ENCODE results near the gene RBM19. TPM values are rescaled to one million over a fixed set of nuclear protein-coding genes. Genes with fewer than 3 reads are reported as not detected.
A peak's percentile ranks its signal among the peaks of the same experiment; 100 is the strongest.

RBM19 gene
- total RNA-seq, 1 donor from 2014 or later = 36.4 TPM

DNA sequence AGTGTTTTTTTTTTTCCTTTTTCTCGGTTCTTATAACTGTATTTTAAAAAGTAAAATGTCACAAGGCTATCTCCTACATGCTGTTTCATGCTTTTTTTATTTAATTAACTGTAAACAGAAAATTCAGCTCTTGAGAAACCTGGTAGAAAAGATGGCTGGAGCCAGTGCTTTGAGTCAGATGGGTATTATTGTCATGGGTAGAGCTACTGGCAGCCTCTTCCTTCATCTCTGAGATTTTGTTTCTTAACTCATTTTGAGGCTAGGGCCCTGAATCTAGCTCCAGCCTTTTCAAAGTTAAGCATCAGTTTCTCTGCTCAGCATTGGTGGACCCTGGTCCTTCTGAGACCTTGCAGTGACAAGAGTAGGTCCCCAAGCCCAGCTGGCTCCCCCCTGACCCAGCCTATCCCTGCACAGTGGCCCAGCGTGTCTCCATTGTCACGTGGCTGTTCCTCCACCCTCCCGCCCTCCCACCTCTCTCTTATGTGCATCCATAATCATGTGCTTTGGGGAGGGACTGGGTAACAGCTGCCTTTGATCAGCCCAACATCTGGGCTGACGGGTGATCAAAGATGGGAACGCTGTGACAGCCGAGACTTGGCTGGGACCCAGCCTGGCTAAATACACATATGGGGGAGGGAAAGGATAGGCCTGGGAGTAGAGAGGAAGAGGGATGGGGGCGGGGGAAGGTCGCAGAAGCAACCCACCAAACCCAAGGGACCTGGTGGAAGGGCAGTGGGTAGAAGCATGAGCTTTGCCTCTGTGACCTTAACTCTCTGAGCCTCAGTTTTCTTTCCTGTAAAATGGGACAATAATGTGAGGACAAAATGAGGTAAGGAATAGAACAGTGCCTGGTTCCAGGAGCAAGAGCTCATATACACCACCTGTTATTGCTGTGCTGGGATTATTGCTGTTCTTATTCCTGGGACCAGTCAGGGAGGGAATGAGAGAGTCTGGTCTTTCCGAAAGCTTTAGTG, 24.4 kb upstream of the RBM19 start:
- H3K36me3 ChIP-seq = no peaks in the 10 kb centered on the region
- ATAC-seq (peak; percentile 19), DNase-seq (no peak)
- no peak overlapping the region for H3K27ac ChIP-seq
- TF ChIP-seq, protein P1, sequence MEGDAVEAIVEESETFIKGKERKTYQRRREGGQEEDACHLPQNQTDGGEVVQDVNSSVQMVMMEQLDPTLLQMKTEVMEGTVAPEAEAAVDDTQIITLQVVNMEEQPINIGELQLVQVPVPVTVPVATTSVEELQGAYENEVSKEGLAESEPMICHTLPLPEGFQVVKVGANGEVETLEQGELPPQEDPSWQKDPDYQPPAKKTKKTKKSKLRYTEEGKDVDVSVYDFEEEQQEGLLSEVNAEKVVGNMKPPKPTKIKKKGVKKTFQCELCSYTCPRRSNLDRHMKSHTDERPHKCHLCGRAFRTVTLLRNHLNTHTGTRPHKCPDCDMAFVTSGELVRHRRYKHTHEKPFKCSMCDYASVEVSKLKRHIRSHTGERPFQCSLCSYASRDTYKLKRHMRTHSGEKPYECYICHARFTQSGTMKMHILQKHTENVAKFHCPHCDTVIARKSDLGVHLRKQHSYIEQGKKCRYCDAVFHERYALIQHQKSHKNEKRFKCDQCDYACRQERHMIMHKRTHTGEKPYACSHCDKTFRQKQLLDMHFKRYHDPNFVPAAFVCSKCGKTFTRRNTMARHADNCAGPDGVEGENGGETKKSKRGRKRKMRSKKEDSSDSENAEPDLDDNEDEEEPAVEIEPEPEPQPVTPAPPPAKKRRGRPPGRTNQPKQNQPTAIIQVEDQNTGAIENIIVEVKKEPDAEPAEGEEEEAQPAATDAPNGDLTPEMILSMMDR (IDR thresholded peaks at IDR 0.05) = no peak
- no peak overlapping the region for H3K4me3 ChIP-seq
- intact Hi-C loops (cut with DNase I) = no loop called here
- H3K4me1 ChIP-seq = no peaks in the 10 kb centered on the region
- peaks cover 6% of the 10 kb centered on the region for H3K27me3 ChIP-seq
- no peaks in the 10 kb centered on the region for H3K9me3 ChIP-seq

DNA sequence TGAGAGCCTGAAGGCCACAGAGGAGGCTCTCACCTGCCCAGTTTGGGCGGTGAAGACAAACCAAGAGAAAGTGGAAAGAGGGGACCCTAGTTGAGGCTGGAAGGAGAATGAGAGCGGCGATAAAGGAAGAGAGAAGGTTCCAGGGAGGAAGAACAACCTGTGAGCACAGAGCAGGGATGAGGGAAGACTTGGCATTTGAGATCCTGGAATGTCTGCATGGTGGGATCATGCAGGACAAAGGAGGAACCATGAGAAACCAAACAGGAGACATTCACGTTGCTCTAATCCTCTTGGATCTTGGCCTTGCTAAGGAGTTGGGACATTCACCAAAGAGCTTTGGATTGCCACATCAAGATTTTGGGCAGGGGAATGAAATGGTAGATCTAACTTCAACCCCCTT, 22.9 kb upstream of the RBM19 start:
- no peak for ATAC-seq
- Histone ChIP-seq H3K27ac (no peak overlapping the region), H3K4me3 (no peak overlapping the region), H3K9me3 (no peaks in the 10 kb centered on the region), H3K4me1 (no peaks in the 10 kb centered on the region), H3K27me3 (peaks cover 6% of the 10 kb centered on the region), H3K36me3 (no peaks in the 10 kb centered on the region)
- TF ChIP-seq, protein P1 (IDR thresholded peaks at IDR 0.05) = no peak
- DNase-seq = no peak
- intact Hi-C loops (cut with DNase I) = no loop called here

DNA sequence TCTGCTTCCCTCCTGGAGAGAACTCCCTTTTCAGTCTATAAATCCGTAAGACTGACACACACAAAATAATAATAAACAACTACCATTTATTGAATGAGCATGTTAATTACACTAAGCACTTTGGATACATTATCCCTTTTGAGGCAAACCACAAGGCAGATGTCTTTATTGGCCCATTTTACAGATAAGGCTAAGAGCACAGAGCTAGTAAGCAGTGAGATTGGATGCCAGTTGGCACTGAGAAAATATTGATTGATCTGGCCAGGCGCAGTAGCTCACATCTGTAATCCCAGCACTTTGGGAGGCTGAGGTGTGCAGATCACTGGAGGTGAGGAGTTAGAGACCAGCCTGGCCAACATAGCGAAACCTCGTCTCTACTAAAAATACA, 21.9 kb upstream of the RBM19 start:
- DNase-seq (no peak), ATAC-seq (no peak)
- no peaks in the 10 kb centered on the region for H3K27me3 ChIP-seq
- H3K4me1 ChIP-seq = no peaks in the 10 kb centered on the region
- no peak overlapping the region for H3K4me3 ChIP-seq
- intact Hi-C loops (cut with DNase I) = no loop called here
- TF ChIP-seq, protein P1 (IDR thresholded peaks at IDR 0.05) = no peak
- no peak overlapping the region for H3K27ac ChIP-seq
- no peaks in the 10 kb centered on the region for H3K9me3 ChIP-seq
- H3K36me3 ChIP-seq = no peaks in the 10 kb centered on the region

DNA sequence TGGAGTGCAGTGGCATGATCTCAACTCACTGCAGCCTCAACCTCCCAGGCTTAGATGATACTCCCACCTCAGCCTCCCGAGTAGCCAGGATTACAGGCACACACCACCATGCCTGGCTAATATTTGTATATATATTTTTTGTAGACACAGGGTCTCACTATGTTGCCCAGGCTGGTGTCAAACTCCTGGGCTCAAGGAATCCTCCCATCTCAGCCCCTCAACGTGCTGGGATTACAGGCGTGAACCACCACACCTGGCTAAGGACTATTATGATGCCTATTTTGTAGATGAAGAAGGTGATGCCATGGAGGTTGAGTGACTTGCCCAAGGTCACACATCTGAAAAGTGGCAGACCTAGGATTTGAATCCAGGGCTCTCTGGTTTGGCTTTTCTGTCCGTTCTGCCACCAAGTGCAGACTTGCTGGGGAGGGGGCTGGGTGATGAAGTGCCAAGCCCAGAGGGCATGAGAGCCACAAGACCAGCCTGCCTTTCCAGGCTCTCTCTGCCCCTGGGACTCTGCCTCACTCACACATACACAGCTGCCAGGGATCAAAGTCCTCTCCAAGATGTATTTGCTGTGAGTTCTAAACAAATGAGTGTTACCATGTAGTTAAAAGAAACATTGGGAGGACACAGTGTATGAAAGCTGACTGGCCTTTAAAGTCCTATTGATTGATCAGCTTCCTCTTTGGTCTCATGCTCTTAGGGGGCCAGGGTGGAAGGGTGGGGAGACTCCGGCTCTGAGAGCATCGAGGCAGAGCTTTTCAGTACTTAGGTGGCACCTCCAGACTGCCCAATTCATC, 21.3 kb upstream of the RBM19 start:
- Histone ChIP-seq H3K27ac (no peak overlapping the region), H3K36me3 (no peaks in the 10 kb centered on the region), H3K4me1 (no peaks in the 10 kb centered on the region), H3K27me3 (no peaks in the 10 kb centered on the region), H3K9me3 (no peaks in the 10 kb centered on the region), H3K4me3 (no peak overlapping the region)
- no peak for ATAC-seq
- no peak for DNase-seq
- intact Hi-C loops (cut with DNase I) = no loop called here
- TF ChIP-seq, protein P1 (IDR thresholded peaks at IDR 0.05) = no peak

DNA sequence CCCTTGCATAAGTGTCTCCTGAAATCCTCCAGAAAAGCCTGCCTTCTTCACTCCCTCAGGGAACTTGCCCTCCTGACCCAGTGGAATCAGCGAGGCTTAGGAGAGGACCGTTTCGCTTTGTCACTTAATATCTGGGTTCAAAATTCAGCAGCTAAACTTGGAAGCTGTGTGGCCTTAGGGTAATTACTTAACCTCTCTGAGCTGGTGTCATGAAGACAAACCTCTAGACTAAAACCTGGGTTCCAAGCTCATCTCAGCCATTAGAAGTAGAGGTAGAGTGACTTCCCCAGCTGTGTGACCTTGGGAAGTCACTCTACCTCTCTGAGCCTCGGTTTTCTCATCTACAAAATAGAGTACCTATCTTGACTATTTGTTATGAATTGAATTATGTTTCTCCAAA, 18.3 kb upstream of the RBM19 start:
- intact Hi-C loops (cut with DNase I) = loop anchor here (5.0 kb wide), 1 partner anchor 523 kb away; no protein-coding TSS in a partner anchor
- H3K4me1 ChIP-seq = no peaks in the 10 kb centered on the region
- ATAC-seq (no peak), DNase-seq (no peak)
- no peaks in the 10 kb centered on the region for H3K36me3 ChIP-seq
- peaks cover 1% of the 10 kb centered on the region for H3K27me3 ChIP-seq
- no peak overlapping the region for H3K4me3 ChIP-seq
- H3K27ac ChIP-seq = no peak overlapping the region
- TF ChIP-seq, protein P1 (IDR thresholded peaks at IDR 0.05) = no peak
- H3K9me3 ChIP-seq = no peaks in the 10 kb centered on the region

Data from upper lobe of right lung (tissue), 1 donor.